NCI-H2107 treated with DMSO at 0.1 percent for 48 hours (cell line): Measurements from ENCODE around the gene HIGD1A.
"Not testable (repeated sequence)": the region's sequence is repeated elsewhere in the genome, so short reads cannot be mapped to it uniquely, and the experiment has no call there.

Source experiments
- DNase-seq: peaks from one replicate; lab custom pipeline; 2025; ENCODE audit not compliant: unreplicated experiment; lab: John Stamatoyannopoulos, UW

The HIGD1A gene

GRCh38 chr3:42829628-42830436, 25.5 kb upstream of the HIGD1A start:
- DNase-seq, result no peak

GRCh38 chr3:42829083-42829627, 24.9 kb upstream of the HIGD1A start:
- DNase-seq, result no peak

GRCh38 chr3:42827654-42828053, 23.4 kb upstream of the HIGD1A start:
- no peak for DNase-seq

GRCh38 chr3:42827023-42827422, 22.7 kb upstream of the HIGD1A start:
- no peak for DNase-seq

GRCh38 chr3:42826141-42826540, 21.9 kb upstream of the HIGD1A start:
- DNase-seq, result no peak

- no peak for DNase-seq
Measured at GRCh38 chr3:42823351-42823750, 19.1 kb upstream of the HIGD1A start.

- no peak for DNase-seq
Measured at GRCh38 chr3:42822828-42823227, 18.5 kb upstream of the HIGD1A start.

GRCh38 chr3:42820746-42821051, 16.4 kb upstream of the HIGD1A start:
- no peak for DNase-seq

- DNase-seq, result peak; percentile 82
Measured at GRCh38 chr3:42819351-42819965, 15.2 kb upstream of the HIGD1A start.

- no peak for DNase-seq
Measured at GRCh38 chr3:42815826-42816225, 11.5 kb upstream of the HIGD1A start.

- no peak for DNase-seq
Measured at GRCh38 chr3:42814914-42815507, 10.7 kb upstream of the HIGD1A start.

- no peak for DNase-seq
Measured at GRCh38 chr3:42814246-42814645, 10.0 kb upstream of the HIGD1A start.

- not testable (repeated sequence) for DNase-seq
Measured at GRCh38 chr3:42811118-42811883, 7.0 kb upstream of the HIGD1A start.

- DNase-seq, result not testable (repeated sequence)
Measured at GRCh38 chr3:42810706-42811105, 6.4 kb upstream of the HIGD1A start.

GRCh38 chr3:42809202-42809601, 4.9 kb upstream of the HIGD1A start, which contains the start of gene ACKR2:
Gene ACKR2 (plus strand): TSS chr3:42809445. CDS start chr3:42864503, 55,058 bp downstream.
- DNase-seq, result no peak

- DNase-seq, result no peak
Measured at GRCh38 chr3:42807929-42808328, 3.6 kb upstream of the HIGD1A start.

- DNase-seq, result no peak
Measured at GRCh38 chr3:42805141-42805821, 991 bp upstream of the HIGD1A start.

- no peak for DNase-seq
Measured at GRCh38 chr3:42804831-42805132, 492 bp upstream of the HIGD1A start.

- DNase-seq, result no peak
Measured at GRCh38 chr3:42803414-42804105, 730 bp downstream of the HIGD1A start.

- no peak for DNase-seq
Measured at GRCh38 chr3:42802876-42803413, 1.3 kb downstream of the HIGD1A start.
